Midbrain (tissue), 1 donor: ENCODE measurements around the gene CTPS2.
A peak's percentile ranks its signal among the peaks of the same experiment; 100 is the strongest.

Experiments used
- DNase-seq: peaks from one replicate; lab custom pipeline; 2025; lab: John Stamatoyannopoulos, UW

CTPS2 gene

DNA sequence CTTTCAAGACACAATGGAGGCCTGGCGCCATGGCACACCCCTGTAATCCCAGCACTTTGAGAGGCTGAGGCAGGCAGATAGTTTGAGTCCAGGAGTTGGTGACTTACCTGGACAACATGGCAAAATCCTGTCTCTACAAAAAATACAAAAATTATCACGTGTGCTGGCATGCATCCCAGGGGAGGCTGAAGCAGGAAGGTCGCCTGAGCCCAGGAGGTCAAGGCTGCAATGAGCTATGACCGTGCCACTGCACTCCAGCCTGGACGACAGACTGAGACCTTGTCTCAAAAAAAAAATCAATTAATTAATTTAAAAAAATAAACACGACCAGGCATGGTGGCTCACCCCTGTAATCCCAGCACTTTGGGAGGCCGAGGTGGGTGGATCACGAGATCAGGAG, 2.0 kb upstream of the CTPS2 start:
- DNase-seq: no peak

DNA sequence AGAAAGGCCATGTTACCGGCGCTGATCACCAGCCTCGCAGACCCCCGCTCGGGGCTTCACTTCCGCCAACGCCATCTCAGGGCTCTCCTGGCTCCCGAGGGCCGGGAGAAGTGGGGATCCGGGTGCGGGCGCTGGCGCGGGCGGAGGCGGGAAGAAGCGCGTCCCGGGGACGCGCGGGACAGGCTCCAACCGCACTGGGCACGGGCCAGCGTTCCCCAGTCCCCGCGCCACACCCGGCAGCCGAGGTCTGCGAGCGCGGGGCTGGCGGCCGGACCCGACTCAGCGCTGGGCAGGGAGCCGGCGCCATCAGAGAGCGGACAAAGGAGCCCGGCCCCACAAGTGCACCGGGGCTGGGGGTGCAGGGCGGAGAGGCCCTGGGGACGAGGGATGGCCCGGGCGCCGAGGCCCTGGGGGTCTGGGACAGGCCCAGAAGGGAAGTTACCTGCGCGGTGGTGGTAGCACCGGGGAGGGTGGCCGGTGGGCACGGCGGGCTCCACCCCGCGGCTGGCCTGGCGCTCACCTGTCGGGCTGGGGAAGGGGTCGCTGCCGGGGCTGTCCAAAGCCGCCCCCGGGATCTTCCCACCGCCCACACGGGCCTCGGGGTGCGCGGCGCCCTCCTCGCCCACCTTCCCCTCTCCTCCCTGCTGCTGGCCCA, 449 bp downstream of the CTPS2 start:
- no peak for DNase-seq

DNA sequence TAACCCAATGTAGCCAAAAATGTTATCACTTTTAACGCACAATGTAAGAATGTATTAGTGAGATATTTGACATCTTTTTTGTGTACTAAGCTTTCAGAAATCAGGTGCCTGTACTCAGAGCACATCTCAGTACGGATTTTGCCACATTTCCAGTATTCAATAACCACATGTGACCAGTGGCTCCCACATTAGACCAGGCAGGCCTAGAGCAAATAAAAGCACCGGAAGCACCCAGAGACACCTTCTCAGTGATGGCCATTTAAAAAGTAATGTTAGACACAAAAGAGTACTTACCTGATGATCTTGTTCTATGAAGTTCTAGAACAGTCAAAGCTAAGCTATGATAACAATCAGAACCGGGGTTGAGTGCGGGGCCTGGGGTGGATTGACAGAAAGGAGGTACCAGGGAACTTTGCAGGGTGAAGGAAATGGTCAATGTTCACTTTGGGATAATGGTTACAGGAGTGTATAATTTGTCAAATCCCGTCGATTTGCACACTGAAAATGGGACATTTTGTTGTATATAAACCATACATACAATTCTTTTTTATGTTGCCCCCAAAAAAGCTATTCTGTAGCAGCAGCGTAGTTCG, 1.2 kb downstream of the CTPS2 start:
- peak; percentile 10 for DNase-seq

DNA sequence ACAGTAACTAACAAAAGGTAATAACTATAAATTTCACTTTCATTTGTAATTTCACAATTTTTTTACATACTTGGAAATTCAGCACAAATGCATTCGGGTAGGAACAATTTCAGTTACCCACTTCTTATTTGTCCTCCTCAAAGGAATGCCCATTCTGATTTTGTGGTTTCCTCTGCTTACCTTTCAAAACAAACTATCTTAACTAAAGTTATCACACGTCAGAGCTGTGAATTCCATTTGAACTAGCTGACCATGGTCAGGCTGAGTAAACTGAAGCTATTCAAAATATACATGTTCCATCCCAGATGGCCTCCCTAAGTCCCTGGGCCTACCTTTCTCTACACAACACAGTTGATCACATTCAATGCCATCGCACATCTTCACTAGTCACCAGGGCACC, 4.5 kb downstream of the CTPS2 start:
- no peak for DNase-seq

DNA sequence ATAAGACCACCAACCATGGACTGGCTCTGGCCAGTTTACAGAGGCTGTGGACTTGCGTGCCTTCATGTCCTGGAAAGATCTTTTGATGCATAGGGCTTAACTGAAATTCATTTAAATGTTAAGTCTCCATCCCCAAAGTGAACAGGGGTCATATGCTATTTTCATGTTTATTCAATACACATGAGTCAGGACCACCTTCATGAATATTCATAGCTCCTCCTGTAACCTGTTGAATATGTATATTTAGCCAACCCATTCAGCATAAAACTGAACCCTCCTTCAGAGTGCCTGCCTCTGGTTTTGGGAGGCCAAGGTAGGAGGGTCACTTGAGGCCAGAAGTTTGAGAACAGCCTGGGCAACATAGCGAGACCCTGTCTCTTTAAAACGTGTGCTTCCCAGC, 7.1 kb downstream of the CTPS2 start:
- no peak for DNase-seq

DNA sequence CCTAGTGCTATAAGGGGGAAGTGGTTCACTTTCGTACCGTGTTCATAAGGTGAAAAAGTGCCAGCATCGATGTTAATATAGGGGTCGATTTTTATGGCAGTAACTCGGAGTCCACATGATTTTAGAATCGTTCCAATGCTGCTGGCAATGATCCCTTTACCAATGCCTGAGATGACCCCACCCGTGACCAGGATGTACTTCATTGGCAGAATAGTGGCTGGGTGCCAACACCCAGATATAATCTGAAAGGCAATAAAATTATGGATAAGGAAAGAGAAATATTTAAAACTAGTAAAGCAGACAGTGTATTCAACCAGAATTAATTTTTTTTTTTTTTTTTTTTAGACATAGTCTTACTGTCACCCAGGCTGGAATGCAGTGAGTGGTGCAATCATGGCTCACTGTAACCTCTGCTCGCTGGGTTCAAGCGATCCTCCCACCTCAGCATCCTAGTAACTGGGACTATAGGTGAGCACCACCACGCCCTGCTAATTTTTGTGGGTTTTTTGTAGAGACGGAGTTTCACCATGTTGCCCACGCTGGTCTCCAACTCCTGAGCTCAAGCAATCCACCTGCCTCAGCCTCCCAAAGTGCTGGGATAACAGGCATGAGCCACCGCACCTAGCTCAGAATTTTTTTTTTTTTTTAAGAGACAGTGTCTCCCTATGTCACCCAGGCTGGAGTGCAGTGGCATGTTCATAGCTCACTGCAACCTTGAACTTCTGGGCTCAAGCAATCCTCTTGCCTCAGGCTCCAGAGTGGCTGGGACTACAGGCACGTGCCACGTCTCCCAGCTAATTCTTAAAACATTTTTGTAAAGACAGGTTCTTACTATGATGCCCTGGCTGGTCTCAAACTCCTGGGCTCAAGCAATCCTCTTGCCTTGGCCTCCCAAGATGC, 9.5 kb downstream of the CTPS2 start:
- DNase-seq: no peak

DNA sequence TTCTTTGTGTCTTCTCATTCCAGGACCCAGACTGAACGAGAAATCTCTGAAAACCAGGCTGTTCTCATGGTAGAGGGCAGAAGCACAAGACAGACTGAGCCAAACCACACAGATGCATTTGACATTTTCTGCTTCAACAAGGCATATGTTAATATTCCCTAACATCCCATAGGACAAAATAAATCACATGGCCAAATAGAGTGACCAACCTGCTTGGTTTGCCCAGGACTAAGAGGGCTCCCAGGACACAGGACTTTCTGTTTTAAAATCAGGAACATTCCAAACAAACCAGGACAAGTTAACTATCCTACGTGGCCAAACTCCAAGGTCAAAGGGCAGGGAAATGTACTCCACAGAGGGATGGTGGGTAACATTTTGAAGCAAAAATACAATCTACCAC, 11.7 kb downstream of the CTPS2 start:
- DNase-seq: no peak

DNA sequence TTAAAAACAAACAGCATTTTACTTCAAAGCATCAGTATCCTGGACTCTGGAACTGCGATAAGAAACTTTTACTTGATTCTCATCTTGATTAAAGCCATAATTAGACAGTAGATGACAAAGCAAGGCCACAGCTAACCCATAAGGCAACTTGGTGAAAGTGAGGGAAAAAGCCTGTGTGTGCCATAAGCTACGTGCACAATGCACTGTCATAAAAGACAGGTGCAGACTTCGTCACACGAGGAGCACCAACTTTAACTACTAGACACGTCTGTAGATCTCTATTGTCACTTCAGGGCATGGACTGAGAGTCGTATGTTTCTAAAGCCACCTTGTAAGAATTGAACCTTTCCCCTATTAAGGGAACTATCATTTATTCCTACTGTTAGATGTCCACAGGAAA, 13.1 kb downstream of the CTPS2 start:
- DNase-seq: no peak

DNA sequence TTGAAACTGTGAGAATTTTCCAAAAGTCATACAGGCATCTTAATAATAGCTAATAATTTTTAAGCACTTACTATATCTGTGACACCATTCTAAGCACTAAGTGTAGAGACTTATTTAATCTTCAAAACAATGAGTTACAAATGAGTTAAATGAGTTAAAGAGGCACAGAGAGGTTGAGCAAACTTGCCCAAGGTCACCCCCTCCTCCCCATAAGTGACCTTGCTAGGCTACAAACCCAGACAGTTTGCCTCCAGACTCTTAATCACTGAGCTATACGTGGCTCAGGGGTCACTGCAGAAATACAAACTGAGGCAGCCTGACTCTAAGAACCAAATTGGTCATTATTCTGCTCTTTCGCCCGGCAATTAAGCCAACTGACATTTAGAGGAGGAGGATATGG, 15.5 kb downstream of the CTPS2 start:
- no peak for DNase-seq

DNA sequence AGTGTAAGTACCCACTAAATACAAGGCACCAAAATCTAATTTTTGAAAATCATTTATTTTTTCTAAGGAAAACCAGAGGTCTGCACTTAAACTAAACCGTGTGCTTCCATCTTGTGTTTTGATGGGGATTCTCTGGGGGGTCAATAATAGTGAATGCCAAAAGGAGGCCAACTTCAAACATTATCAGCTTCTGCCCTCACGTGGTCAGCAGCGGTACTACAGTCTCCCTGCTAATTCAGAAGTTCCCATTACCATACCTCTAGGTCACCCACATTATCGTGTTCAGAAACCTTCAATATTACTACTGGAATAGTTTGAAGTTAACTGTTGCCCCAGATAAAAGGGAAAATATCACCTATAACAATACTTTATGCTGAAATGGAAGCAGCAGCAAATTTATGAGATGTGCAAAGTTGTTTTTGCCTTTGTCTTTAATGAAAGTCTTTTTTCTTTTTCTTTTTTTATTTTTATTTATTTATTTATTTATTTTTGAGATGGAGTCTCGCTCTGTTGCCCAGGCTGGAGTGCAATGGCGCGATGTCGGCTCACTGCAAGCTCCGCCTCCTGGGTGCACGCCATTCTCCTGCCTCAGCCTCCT, 17.3 kb downstream of the CTPS2 start:
- peak; percentile 63 for DNase-seq

DNA sequence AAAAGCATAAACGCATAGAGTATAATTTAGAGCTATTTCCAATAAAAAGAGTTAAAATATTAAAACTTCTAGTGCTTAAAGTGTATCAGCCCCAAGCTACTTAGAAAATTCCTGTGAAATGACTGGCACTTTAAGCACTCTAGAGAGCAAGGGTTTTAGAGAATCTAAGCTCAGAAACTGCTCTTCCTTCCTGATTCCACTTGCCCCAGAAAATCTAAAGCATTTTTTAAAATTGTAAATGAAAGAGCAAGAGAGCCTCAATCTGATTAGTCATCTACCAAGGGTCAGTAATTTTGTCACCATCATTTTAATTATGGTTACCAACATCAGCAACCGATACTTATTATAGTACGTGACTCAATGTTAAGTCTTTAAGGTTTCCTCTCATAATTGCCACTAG, 25.0 kb downstream of the CTPS2 start:
- DNase-seq: no peak

DNA sequence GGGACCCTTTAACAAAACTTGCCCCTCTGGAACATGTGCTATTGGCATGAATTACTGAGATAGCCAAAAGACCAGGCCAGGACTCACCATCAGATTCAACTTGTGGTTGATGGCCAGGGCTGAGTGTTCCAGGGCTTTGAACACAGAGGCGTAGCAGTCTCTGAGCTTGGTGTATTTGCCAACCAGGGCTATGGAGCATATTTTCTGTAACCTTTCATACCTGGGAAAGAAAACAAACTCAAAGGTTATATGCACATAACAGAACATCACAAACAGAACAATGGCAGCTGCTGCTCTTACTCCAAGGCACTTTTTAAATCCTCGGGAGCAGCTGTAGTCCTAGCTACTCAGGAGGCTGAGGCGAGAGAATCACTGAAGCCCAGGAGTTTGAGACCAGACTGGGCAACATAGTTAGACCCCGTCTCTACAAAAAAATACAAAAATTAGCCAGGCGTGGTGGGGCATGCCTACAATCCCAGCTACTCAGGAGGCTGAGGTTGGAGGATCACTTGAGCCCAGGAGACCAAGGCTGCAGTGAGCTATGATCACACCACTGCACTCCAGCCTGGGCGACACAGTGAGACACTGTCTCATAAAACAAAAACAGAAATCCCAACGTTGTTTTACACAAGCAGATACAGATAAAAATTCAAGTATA, 29.3 kb downstream of the CTPS2 start:
- no peak for DNase-seq

DNA sequence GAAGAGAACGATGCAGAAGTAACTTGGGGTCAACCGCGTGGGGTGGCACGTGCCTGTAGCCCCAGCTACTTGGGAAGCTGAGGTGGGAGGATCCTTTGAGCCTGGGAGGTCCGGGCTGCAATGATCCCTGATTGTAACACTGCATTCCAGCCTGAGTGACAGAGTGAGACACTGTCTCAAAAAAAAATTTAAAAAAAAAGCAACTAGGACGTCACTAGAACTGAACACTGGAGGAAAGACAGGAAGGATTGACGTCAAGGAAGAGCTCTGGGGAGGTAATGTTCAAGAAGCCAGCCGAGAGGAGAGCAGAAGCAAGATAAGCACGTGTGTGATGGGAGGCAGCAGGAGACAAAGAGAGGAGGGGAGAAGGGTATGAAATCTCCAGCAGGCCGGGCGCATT, 33.8 kb downstream of the CTPS2 start:
- DNase-seq: no peak

DNA sequence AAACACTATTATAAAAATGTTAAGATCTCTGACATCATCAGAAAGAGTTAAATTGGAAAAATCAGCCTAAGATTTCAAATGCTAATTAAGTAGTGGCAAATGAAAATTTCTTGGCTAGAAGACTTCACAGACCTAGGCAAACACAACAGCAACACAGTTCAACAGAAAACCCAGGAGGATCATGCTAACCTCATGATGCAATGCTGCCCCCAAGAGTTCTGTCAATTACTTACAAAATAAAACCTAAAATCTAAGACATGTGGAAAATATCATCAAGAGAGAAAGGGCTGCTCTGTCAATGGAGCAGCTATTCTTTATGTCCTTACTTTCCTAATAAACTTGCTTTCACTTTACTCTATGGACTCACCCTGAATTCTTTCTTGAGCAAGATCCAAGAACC, 41.5 kb downstream of the CTPS2 start:
- peak; percentile 62 for DNase-seq

DNA sequence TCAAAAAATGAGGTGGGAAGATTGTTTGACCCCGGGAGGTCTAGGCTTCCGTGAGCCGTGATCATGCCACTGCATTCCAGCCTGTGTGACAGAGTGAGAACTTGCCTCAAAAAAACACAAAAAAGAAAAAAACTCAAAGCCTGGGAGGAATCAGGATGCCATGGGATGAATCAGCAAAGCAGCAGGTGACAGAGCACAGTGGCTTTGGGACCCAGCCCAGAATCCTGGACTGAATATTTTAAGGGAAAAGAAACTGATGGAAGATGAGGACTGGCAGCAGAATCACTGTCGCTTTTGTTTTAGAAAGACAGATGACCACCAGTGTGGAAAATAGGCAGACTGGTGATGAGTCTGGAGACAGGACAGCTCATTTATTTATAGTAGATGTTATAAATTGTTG, 45.9 kb downstream of the CTPS2 start:
- DNase-seq: peak; percentile 65

DNA sequence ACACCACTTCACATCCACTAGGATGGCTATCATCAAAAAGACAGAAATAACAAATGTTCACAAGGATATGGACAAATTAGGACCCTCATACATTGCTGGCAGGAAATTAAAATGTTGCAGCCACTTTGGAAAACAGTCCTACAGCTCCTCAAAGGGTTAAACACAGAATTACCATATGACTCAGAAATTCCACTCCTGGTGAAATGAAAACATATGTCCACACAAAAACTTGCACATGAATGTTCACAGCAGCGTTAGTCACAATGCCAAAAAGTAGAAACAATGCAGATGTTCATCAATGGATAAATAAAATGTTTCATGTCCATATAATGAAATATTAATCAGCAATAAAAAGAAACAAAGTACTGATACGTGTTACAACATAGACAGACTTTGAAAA, 47.4 kb downstream of the CTPS2 start:
- DNase-seq: no peak

DNA sequence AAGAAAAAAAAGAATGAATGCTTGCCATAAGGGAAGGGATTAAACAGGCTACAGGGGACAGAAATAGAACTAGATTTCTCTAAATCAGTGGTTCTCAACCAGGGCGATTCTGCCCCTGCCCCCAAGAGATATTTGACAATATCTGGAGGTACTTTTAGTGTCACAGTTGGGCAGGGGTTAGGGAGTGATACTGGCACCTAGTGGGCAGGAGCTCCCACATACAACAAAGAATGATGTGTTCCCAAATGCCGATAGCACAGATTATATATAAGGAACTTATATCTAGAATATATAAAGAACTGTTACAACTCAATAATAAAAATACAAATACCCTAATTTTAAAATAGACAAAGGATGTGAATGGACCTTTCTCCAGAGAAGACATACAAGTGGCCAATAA, 47.8 kb downstream of the CTPS2 start:
- no peak for DNase-seq

DNA sequence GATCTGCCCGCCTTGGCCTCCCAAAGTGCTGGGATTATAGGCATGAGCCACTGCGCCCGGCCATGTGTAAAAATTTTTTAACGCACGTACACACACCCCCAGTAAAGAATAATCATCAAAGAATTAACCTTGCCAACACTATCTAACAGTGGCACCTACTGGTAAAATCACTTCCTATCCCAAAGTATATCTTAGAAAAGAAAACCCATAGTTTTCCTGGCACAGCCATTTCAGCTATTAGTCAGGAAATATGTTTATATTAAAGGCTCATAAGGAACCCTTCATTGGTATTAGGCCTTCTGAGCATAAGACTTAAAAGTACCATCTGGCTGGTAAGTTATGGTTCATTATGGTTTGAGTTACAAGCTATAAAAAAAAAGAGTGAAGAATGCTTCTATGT, 48.4 kb downstream of the CTPS2 start:
- DNase-seq: no peak

DNA sequence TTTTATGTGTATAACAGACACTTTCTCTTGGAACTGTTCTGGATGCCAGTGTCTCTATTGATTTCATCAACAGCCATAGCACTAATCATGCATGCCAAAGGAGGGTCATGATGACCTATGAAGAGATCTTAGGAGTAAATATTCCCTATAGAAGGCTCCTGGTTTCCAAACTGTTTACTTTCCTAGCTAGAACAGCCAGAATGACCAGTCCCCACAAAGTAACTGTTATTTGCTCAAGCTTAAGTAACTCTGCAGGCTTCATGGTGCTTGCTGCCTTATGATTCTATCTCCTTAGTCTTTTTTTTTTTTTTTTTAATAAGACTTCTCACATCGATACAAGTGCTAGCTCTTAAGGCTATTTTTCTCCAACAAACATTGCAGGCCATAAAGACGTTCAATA, 50.1 kb downstream of the CTPS2 start:
- DNase-seq: no peak

DNA sequence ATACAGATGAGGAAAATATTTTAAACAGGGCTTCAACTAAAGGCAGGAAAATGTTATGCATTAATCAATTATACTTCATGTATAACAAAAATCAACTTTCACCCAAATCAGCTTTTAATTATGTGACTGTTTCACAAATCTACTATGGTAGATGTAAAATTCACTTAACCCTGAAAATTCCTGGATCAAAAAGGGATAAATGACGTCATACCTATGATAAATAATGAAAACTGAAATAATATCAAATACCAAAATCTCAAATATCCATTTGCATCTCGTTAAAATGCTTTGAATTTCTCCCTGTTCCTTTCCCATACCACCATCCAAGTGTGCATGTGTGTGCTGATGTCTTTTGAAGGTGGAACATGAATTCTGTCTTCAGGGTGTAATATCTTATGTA, 51.0 kb downstream of the CTPS2 start:
- DNase-seq: no peak

DNA sequence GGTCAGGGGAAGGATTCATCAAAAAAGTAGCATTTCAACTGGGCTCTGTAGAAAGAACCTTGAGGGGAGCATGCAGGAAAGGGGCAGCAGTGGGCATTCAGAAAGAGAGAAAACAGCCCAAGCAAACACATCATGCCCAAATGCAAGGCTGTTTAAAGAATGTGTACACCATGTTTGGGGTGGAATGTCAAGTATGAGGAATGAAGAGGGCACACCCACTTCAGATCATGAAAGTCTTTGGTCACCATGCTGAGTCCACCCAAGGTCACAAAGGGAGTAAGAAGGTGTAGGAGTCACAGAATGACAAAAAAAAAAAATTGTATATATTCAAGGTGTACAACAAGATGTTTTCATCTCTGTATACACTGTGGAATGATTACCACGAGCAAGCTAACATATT, 53.1 kb downstream of the CTPS2 start:
- DNase-seq: no peak

DNA sequence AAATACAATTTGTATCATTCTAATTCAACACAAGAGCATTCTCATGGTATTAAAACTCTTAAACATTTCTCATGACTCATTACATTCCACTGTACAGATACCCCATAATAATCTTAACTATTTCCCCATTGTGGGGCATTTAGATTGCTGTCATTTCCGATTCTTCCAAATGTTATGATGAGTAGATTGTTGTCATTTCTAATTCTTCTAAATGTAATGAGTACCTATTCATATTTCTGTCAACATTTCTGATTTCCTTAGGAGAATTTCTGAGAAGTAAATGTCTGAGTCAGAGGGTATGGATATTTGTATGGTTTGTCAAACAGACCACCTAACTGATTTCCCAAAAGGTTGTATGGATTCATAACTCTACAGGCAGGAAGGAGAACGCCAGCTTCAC, 54.2 kb downstream of the CTPS2 start:
- no peak for DNase-seq
